Activated CD8-positive, alpha-beta T cell treated with anti-CD3 and anti-CD28 coated beads, Interleukin-2, amount 10 ng/mL, durations not matched to agents 7 days and 5 days (primary cell): ENCODE data around the gene TRIM72. TPM values are rescaled to one million over a fixed set of nuclear protein-coding genes. Genes with fewer than 3 reads are reported as not detected.
"Not testable (repeated sequence)": the region's sequence is repeated elsewhere in the genome, so short reads cannot be mapped to it uniquely, and the experiment has no call there.

Source experiments
- ATAC-seq: fragments of 150-1000 bp; cut with Tn5 transposase; one replicate; pipeline ENCODE4 v1.10.0; 2021; ENCODE audit warnings: moderate library complexity
- CTCF ChIA-PET: fragments of 350-600 bp; sonication (Branson Sonifier 250); formaldehyde crosslinking; loops from one replicate; lab custom pipeline; 2021; ENCODE audit warnings: antibody characterized with exemption; lab: Charles Lee
- POLR2A ChIA-PET: fragments of 350-600 bp; sonication (Branson Sonifier 250); formaldehyde crosslinking; loops from one replicate; lab custom pipeline; 2021; ENCODE audit warnings: antibody characterized with exemption; lab: Charles Lee
- DNase-seq: peaks from one replicate; pipeline ENCODE4 v3.0.0-alpha.2; 2020
- H3K27ac Mint-ChIP-seq: one replicate; pipeline ENCODE4 v1.8.0; 2021; ENCODE audit warnings: mild to moderate bottlenecking, mixed read lengths
- H3K27me3 Mint-ChIP-seq: one replicate; pipeline ENCODE4 v1.8.0; 2021; ENCODE audit warnings: low read depth, mixed read lengths
- H3K36me3 Mint-ChIP-seq: one replicate; pipeline ENCODE4 v1.8.0; 2021; ENCODE audit warnings: low read depth, mixed read lengths
- H3K4me1 Mint-ChIP-seq: one replicate; pipeline ENCODE4 v1.8.0; 2021; ENCODE audit warnings: low read depth, mixed read lengths
- H3K4me3 Mint-ChIP-seq: one replicate; pipeline ENCODE4 v1.8.0; 2021; ENCODE audit warnings: mild to moderate bottlenecking, mixed read lengths
- H3K9me3 Mint-ChIP-seq: one replicate; pipeline ENCODE4 v1.8.0; 2022; ENCODE audit warnings: mixed read lengths; ENCODE audit not compliant: insufficient read depth
- total RNA-seq, 2 experiments: library from RNA; stranded (reverse); gene quantifications; one replicate each; pipeline ENCODE4 v1.2.3, GENCODE V29; 2021

Gene TRIM72
- total RNA-seq, 2 experiments from 2014 or later = not detected

- Mint-ChIP-seq H3K27me3 (peaks cover 11% of the 10 kb centered on the region), H3K4me1 (no peaks in the 10 kb centered on the region), H3K4me3 (no peak overlapping the region), H3K27ac (no peak overlapping the region), H3K9me3 (no peaks in the 10 kb centered on the region), H3K36me3 (no peaks in the 10 kb centered on the region)
- CTCF ChIA-PET = no interaction called here
- POLR2A ChIA-PET = interaction anchor here (0.6 kb wide), 1 partner anchor 24 kb away, joined by 3 read pairs; no protein-coding TSS in a partner anchor
- ATAC-seq (no peak), DNase-seq (no peak)
Measured at GRCh38 chr16:31238041-31238440, 24.1 kb downstream of the TRIM72 start.

GRCh38 chr16:31242206-31242605, 28.3 kb downstream of the TRIM72 start:
- Mint-ChIP-seq H3K27me3 (peaks cover 10% of the 10 kb centered on the region), H3K27ac (no peak overlapping the region), H3K4me3 (no peak overlapping the region), H3K36me3 (no peaks in the 10 kb centered on the region), H3K4me1 (no peaks in the 10 kb centered on the region), H3K9me3 (no peaks in the 10 kb centered on the region)
- DNase-seq = no peak
- CTCF ChIA-PET = no interaction called here
- no peak for ATAC-seq
- POLR2A ChIA-PET = no interaction called here

- no peaks in the 10 kb centered on the region for H3K4me1 Mint-ChIP-seq
- CTCF ChIA-PET = no interaction called here
- ATAC-seq (no peak), DNase-seq (no peak)
- no peaks in the 10 kb centered on the region for H3K36me3 Mint-ChIP-seq
- no peaks in the 10 kb centered on the region for H3K9me3 Mint-ChIP-seq
- H3K27ac Mint-ChIP-seq = no peak overlapping the region
- H3K4me3 Mint-ChIP-seq = no peak overlapping the region
- peaks cover 13% of the 10 kb centered on the region for H3K27me3 Mint-ChIP-seq
- POLR2A ChIA-PET = interaction anchor here (0.7 to 1.3 kb wide), 2 partner anchors 15 to 29 kb away, joined by 3 to 4 read pairs; no protein-coding TSS in a partner anchor
Measured at GRCh38 chr16:31243734-31244670, 30.1 kb downstream of the TRIM72 start.

GRCh38 chr16:31245598-31245997, 31.7 kb downstream of the TRIM72 start:
- H3K4me1 Mint-ChIP-seq, DNase-seq, H3K9me3 Mint-ChIP-seq, H3K27ac Mint-ChIP-seq, POLR2A ChIA-PET, H3K36me3 Mint-ChIP-seq, CTCF ChIA-PET, ATAC-seq, H3K4me3 Mint-ChIP-seq: not testable (repeated sequence)
- peaks cover 13% of the 10 kb centered on the region for H3K27me3 Mint-ChIP-seq

- Mint-ChIP-seq H3K9me3 (no peaks in the 10 kb centered on the region), H3K27me3 (peaks cover 11% of the 10 kb centered on the region)
- CTCF ChIA-PET = no interaction called here
Measured at GRCh38 chr16:31246296-31246695, 32.4 kb downstream of the TRIM72 start.

GRCh38 chr16:31248344-31248743, 34.4 kb downstream of the TRIM72 start:
- Mint-ChIP-seq H3K4me1 (peaks cover 36% of the 10 kb centered on the region), H3K36me3 (peaks cover 9% of the 10 kb centered on the region), H3K27ac (no peak overlapping the region), H3K4me3 (no peak overlapping the region), H3K9me3 (no peaks in the 10 kb centered on the region), H3K27me3 (peaks cover 8% of the 10 kb centered on the region)
- ATAC-seq (no peak), DNase-seq (no peak)
- CTCF ChIA-PET = interaction anchor here (1.2 to 1.4 kb wide), 2 partner anchors 20 to 57 kb away, joined by 3 to 4 read pairs; no protein-coding TSS in a partner anchor
- POLR2A ChIA-PET = interaction anchor here (1.1 kb wide), 1 partner anchor 68 kb away, joined by 3 read pairs; the partner anchor contains the start of gene FUS

More at GRCh38 chr16:31246296-31246695, 32.4 kb downstream of the TRIM72 start:
- Mint-ChIP-seq H3K4me3 (no peak overlapping the region), H3K27ac (no peak overlapping the region), H3K4me1 (peaks cover 16% of the 10 kb centered on the region), H3K36me3 (peaks cover 4% of the 10 kb centered on the region)
- POLR2A ChIA-PET = no interaction called here
- ATAC-seq (no peak), DNase-seq (no peak)

- ChIA-PET POLR2A (no interaction called here), CTCF (no interaction called here)
- Mint-ChIP-seq H3K36me3 (peaks cover 12% of the 10 kb centered on the region), H3K27ac (peak overlapping the region; percentile 78), H3K4me3 (no peak overlapping the region), H3K9me3 (no peaks in the 10 kb centered on the region), H3K27me3 (peaks cover 7% of the 10 kb centered on the region), H3K4me1 (peaks cover 46% of the 10 kb centered on the region)
- ATAC-seq = peak; percentile 57
- peak; percentile 54 for DNase-seq
Measured at GRCh38 chr16:31250782-31251384, 37.0 kb downstream of the TRIM72 start.

- CTCF ChIA-PET = no interaction called here
- H3K36me3 Mint-ChIP-seq = peaks cover 12% of the 10 kb centered on the region
- H3K4me3 Mint-ChIP-seq = no peak overlapping the region
- DNase-seq (no peak), ATAC-seq (no peak)
- H3K4me1 Mint-ChIP-seq = peaks cover 47% of the 10 kb centered on the region
- peak overlapping the region; percentile 78 for H3K27ac Mint-ChIP-seq
- no peaks in the 10 kb centered on the region for H3K9me3 Mint-ChIP-seq
- POLR2A ChIA-PET = no interaction called here
- peaks cover 3% of the 10 kb centered on the region for H3K27me3 Mint-ChIP-seq
Measured at GRCh38 chr16:31251435-31251834, 37.5 kb downstream of the TRIM72 start.

- ChIA-PET POLR2A (interaction anchor here (0.8 to 1.2 kb wide), 3 partner anchors 16 to 620 kb away, joined by 3 read pairs; partner anchors contain the start of genes FUS and ZNF267), CTCF (no interaction called here)
- H3K27me3 Mint-ChIP-seq = no peaks in the 10 kb centered on the region
- H3K9me3 Mint-ChIP-seq = no peaks in the 10 kb centered on the region
- H3K36me3 Mint-ChIP-seq = peaks cover 12% of the 10 kb centered on the region
- H3K4me1 Mint-ChIP-seq = peaks cover 53% of the 10 kb centered on the region
- peak overlapping the region; percentile 89 for H3K27ac Mint-ChIP-seq
- H3K4me3 Mint-ChIP-seq = peak overlapping the region; percentile 59
- DNase-seq = peak; percentile 68
- ATAC-seq = peak; percentile 74
Measured at GRCh38 chr16:31253642-31254045, 39.7 kb downstream of the TRIM72 start.

- POLR2A ChIA-PET = no interaction called here
- no peak overlapping the region for H3K27ac Mint-ChIP-seq
- ATAC-seq (no peak), DNase-seq (no peak)
- H3K9me3 Mint-ChIP-seq = no peaks in the 10 kb centered on the region
- peaks cover 1% of the 10 kb centered on the region for H3K27me3 Mint-ChIP-seq
- CTCF ChIA-PET = interaction anchor here (1.1 kb wide), 1 partner anchor 187 kb away, joined by 3 read pairs; the partner anchor contains the start of gene ZNF843
- H3K4me1 Mint-ChIP-seq = peaks cover 55% of the 10 kb centered on the region
- no peak overlapping the region for H3K4me3 Mint-ChIP-seq
- peaks cover 7% of the 10 kb centered on the region for H3K36me3 Mint-ChIP-seq
Measured at GRCh38 chr16:31256466-31256865, 42.5 kb downstream of the TRIM72 start.

- ATAC-seq (no peak), DNase-seq (no peak)
- H3K36me3 Mint-ChIP-seq = peaks cover 7% of the 10 kb centered on the region
- peaks cover 49% of the 10 kb centered on the region for H3K4me1 Mint-ChIP-seq
- H3K27ac Mint-ChIP-seq = no peak overlapping the region
- H3K27me3 Mint-ChIP-seq = peaks cover 11% of the 10 kb centered on the region
- H3K9me3 Mint-ChIP-seq = no peaks in the 10 kb centered on the region
- no peak overlapping the region for H3K4me3 Mint-ChIP-seq
- ChIA-PET CTCF (interaction anchor here (1.3 kb wide), 1 partner anchor 31 kb away, joined by 3 read pairs; no protein-coding TSS in a partner anchor), POLR2A (interaction anchor here (0.9 kb wide), 1 partner anchor 14 kb away, joined by 4 read pairs; no protein-coding TSS in a partner anchor)
Measured at GRCh38 chr16:31258366-31258765, 44.4 kb downstream of the TRIM72 start.
